A673 (cell line): ENCODE results near the gene SPATS2. TPM values are rescaled to one million over a fixed set of nuclear protein-coding genes. Genes with fewer than 3 reads are reported as not detected.
A peak's percentile ranks its signal among the peaks of the same experiment; 100 is the strongest.
"Not testable (repeated sequence)": the region's sequence is repeated elsewhere in the genome, so short reads cannot be mapped to it uniquely, and the experiment has no call there.

Experiments
- BruUV-seq: library from RNA; stranded (reverse); fragments of 400-500 nt; replicated peaks from 2 replicates; lab custom pipeline; 2021; lab: Mats Ljungman, UMichigan
- CTCF ChIA-PET: fragments of 300-600 bp; sonication (Branson Sonifier 250); formaldehyde crosslinking; loops from one replicate; lab custom pipeline; 2022; ENCODE audit warnings: antibody characterized with exemption; lab: Charles Lee
- POLR2A ChIA-PET: fragments of 300-600 bp; sonication (Branson Sonifier 250); formaldehyde crosslinking; loops from one replicate; lab custom pipeline; 2022; ENCODE audit warnings: antibody characterized with exemption; ENCODE audit not compliant: low non-redundant PET; lab: Charles Lee
- DNase-seq: peaks from one replicate; pipeline ENCODE4 v3.0.0-alpha.2; 2015; ENCODE audit warnings: low spot score
- H3K27ac ChIP-seq: fragments of 200-600 bp; sonication (generic); 2 replicates; pipeline ENCODE4 v1.5.1; 2016; ENCODE audit warnings: mixed run types, low read depth, mild to moderate bottlenecking, mixed read lengths, antibody characterized with exemption, low read length; ENCODE audit not compliant: poor library complexity, severe bottlenecking
- H3K27me3 ChIP-seq: fragments of 200-600 bp; sonication (generic); replicated peaks from 2 replicates; pipeline ENCODE4 v1.6.1; 2017; ENCODE audit warnings: mixed run types, low read depth, mild to moderate bottlenecking, mixed read lengths, antibody characterized with exemption, low read length; ENCODE audit not compliant: insufficient read depth, poor library complexity
- H3K36me3 ChIP-seq: fragments of 200-600 bp; sonication (generic); 2 replicates; pipeline ENCODE4 v1.6.1; 2016; ENCODE audit warnings: mixed run types, mild to moderate bottlenecking, mixed read lengths, antibody characterized with exemption, low read length; ENCODE audit not compliant: insufficient read depth, poor library complexity, severe bottlenecking
- H3K4me1 ChIP-seq: fragments of 200-600 bp; sonication (generic); 2 replicates; pipeline ENCODE4 v1.6.1; 2017; ENCODE audit warnings: mixed run types, mild to moderate bottlenecking, mixed read lengths, antibody characterized with exemption, low read length; ENCODE audit not compliant: insufficient read depth, poor library complexity, severe bottlenecking
- H3K4me3 ChIP-seq: fragments of 200-600 bp; sonication (generic); 2 replicates; pipeline ENCODE4 v1.5.1; 2016; ENCODE audit warnings: low read depth, mixed run types, mild to moderate bottlenecking, mixed read lengths, low read length; ENCODE audit not compliant: poor library complexity, severe bottlenecking
- H3K9me3 ChIP-seq: fragments of 200-600 bp; sonication (generic); 2 replicates; pipeline ENCODE4 v1.6.1; 2016; ENCODE audit warnings: mixed run types, low read depth, mild to moderate bottlenecking, mixed read lengths, antibody characterized with exemption, low read length; ENCODE audit not compliant: poor library complexity, severe bottlenecking
- EZH2 ChIP-seq: fragments of 200-600 bp; sonication (generic); IDR thresholded peaks from 2 replicates; pipeline ENCODE4 v1.6.1; 2017; ENCODE audit warnings: borderline replicate concordance, low read depth, mild to moderate bottlenecking, mixed read lengths, antibody characterized with exemption, low read length; ENCODE audit not compliant: poor library complexity, severe bottlenecking
- intact Hi-C: fragments of 100-400 bp; cut with micrococcal nuclease; formaldehyde crosslinking; loops from one replicate; pipeline ENCODE4 v1.10.0; 2022; ENCODE audit not compliant: unreplicated experiment
- total RNA-seq: library from RNA; stranded (reverse); gene quantifications from 2 replicates; pipeline ENCODE4 v1.2.3, GENCODE V29; 2021
- TF ChIP-seq, protein P1 (sequence below): fragments of 300-800, 200-600 bp; sonication (generic); conservative IDR thresholded peaks from 2 replicates; pipeline ENCODE4 v1.5.1; 2017; ENCODE audit warnings: low read depth, mild to moderate bottlenecking, antibody characterized with exemption, low read length, moderate library complexity, mixed read lengths

SPATS2 gene
- total RNA-seq, 1 experiment from 2014 or later: 82.8 TPM

DNA sequence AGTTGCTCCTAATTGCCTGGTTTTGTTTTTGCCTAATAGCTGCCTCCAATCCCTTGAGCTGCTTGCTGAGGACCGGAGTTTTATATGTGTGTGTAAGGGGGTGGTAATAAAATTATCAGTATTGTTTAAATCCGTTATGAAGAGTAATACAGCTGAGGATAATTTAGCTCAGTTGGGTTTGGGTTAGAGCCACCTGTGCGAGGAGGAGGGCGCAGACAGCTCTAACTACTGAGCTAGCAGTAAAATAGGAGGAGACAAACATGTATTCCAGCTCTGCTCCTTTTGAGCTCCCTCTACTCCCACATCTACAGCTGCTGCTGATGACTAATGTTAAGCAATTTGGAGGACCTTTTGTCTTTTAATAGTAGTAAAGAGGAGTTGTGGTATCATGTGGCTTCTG, 61.5 kb downstream of the SPATS2 start:
- no peak overlapping the region for H3K4me3 ChIP-seq
- DNase-seq: peak; percentile 82
- POLR2A ChIA-PET: interaction anchor here (0.8 kb wide), 1 partner anchor 106 kb away, joined by 3 read pairs; the partner anchor contains the start of gene TROAP

DNA sequence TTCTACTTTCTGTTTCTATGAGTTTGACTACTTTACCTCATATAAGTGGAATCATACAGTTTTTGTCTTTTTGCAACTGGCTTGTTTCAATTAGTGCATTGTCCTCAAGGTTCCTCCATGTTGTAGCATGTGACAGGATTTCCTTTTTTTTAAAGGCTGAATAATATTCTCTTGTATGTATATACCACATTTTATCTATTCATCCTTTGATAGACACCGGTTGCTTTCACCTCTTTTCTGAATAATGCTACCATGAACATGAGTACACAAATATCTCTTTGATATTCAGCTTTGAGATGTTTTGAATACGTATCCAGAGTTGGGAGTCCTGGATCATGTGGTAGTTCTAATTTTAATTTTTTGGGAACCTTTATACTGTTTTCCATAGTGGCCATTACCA, 65.4 kb downstream of the SPATS2 start:
- Histone ChIP-seq H3K27ac (no peak overlapping the region), H3K27me3 (no peaks in the 10 kb centered on the region), H3K36me3 (no peaks in the 10 kb centered on the region), H3K9me3 (peaks cover 6% of the 10 kb centered on the region), H3K4me3 (no peak overlapping the region), H3K4me1 (peaks cover 15% of the 10 kb centered on the region)
- DNase-seq: no peak
- intact Hi-C loops: no loop called here
- no TSS peak for BruUV-seq
- TF ChIP-seq, protein P1, sequence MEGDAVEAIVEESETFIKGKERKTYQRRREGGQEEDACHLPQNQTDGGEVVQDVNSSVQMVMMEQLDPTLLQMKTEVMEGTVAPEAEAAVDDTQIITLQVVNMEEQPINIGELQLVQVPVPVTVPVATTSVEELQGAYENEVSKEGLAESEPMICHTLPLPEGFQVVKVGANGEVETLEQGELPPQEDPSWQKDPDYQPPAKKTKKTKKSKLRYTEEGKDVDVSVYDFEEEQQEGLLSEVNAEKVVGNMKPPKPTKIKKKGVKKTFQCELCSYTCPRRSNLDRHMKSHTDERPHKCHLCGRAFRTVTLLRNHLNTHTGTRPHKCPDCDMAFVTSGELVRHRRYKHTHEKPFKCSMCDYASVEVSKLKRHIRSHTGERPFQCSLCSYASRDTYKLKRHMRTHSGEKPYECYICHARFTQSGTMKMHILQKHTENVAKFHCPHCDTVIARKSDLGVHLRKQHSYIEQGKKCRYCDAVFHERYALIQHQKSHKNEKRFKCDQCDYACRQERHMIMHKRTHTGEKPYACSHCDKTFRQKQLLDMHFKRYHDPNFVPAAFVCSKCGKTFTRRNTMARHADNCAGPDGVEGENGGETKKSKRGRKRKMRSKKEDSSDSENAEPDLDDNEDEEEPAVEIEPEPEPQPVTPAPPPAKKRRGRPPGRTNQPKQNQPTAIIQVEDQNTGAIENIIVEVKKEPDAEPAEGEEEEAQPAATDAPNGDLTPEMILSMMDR: no peak
- TF ChIP-seq EZH2: no peak
- ChIA-PET POLR2A (no interaction called here), CTCF (no interaction called here)

More for the DNA sequence above, 61.5 kb downstream of the SPATS2 start:
- intact Hi-C loops: no loop called here
- Histone ChIP-seq H3K36me3 (peaks cover 4% of the 10 kb centered on the region), H3K9me3 (peaks cover 3% of the 10 kb centered on the region), H3K27ac (no peak overlapping the region), H3K4me1 (peaks cover 18% of the 10 kb centered on the region), H3K27me3 (no peaks in the 10 kb centered on the region)
- no TSS peak for BruUV-seq
- CTCF ChIA-PET: interaction anchor here (0.6 kb wide), 1 partner anchor 410 kb away, joined by 3 read pairs; no protein-coding TSS in a partner anchor
- TF ChIP-seq EZH2: no peak
- TF ChIP-seq, protein P1: no peak

DNA sequence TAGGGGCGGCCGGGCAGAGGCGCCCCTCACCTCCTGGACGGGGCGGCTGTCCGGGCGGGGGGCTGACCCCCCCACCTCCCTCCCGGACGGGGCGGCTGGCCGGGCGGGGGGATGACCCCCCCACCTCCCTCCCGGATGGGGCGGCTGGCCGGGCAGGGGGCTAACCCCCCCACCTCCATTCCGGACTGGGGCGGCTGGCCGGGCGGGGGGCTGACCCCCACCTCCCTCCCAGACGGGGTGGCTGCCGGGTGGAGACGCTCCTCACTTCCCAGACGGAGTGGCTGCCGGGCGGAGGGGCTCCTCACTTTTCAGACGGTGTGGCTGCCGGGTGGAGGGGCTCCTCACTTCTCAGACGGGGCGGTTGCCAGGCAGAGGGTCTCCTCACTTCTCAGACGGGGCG, 69.5 kb downstream of the SPATS2 start:
- intact Hi-C loops, H3K27me3 ChIP-seq, H3K4me3 ChIP-seq, H3K36me3 ChIP-seq, CTCF ChIA-PET, H3K27ac ChIP-seq, H3K4me1 ChIP-seq, BruUV-seq, DNase-seq, POLR2A ChIA-PET, H3K9me3 ChIP-seq: not testable (repeated sequence)

DNA sequence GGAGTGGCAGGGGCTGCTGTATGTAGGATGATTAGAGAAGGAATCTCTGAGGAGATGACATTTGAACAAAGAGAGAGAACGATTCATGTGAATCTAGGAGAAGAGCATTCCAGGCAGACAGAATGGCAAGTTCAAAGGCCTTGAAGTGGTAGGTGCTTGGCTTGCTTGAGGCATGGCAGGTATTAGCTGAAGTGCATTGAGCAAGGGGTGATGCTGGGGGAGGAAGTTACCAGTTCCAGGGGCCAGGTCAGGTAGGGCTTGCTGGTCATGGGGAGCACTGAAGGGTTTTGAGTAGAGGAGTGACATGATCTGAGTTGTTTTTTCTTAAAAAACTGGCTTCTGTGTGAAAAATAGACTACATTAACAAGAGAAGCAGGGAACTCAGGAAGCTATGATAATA, 71.8 kb downstream of the SPATS2 start:
- BruUV-seq: no TSS peak
- no peak overlapping the region for H3K4me3 ChIP-seq
- peaks cover under 1% of the 10 kb centered on the region for H3K9me3 ChIP-seq
- peaks cover 6% of the 10 kb centered on the region for H3K36me3 ChIP-seq
- CTCF ChIA-PET: no interaction called here
- POLR2A ChIA-PET: no interaction called here
- H3K27ac ChIP-seq: no peak overlapping the region
- intact Hi-C loops: no loop called here
- TF ChIP-seq, protein P1: no peak
- no peak for TF ChIP-seq EZH2
- DNase-seq: no peak
- H3K4me1 ChIP-seq: peaks cover 9% of the 10 kb centered on the region
- H3K27me3 ChIP-seq: no peaks in the 10 kb centered on the region
